GM12801 (cell line): ENCODE measurements around the gene GATAD2B.

ENCODE experiments used
- CTCF ChIP-seq: IDR thresholded peaks from one replicate; pipeline ENCODE4 v1.5.1; 2011; ENCODE audit warnings: control low read depth; ENCODE audit not compliant: insufficient read length; ENCODE audit errors: extremely low read depth

GATAD2B gene

DNA sequence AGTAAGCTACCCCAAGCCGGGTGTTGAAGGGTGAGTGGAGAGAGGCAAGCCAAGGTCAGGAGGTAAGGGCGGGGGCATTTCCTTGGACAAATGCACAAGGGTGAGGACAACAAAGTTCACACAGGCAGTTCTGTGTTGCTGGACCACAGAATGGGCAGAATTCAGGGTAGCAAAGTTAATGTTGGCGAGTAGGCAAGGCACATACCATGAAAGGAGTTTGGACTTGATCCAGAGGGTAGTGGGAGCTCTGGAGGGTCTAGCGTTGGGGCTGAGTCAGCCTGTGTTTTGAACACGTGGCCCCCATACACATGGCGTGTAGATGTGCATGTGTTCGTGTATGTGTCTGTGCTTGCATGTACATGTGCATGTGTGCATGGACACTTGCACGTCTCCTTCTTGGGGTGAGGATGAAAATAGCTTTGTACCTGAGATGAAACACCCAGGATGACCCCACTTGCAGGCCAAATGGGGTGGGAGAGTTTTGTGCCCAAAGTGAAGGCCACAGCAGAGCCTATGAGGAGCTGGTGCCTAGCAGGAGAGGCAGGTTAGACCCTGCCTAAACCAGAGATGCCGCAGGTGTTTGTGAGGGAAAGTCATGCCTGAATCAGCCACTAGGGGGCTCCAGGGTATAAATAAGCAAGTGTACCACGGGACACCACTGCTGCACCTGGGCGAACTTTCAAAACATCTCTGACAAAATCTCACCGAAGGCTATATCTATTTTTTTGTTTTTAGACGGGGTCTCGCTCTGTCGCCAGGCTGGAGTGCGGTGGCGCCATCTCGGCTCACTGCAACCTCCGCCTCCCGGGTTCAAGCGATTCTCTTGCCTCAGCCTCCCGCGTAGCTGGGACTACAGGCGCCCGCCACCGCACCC, 125.7 kb downstream of the GATAD2B start:
- TF ChIP-seq CTCF = no peak

GRCh38 chr1:153795934-153796785, 126.6 kb downstream of the GATAD2B start:
- no peak for TF ChIP-seq CTCF

GRCh38 chr1:153795330-153795837, 127.4 kb downstream of the GATAD2B start:
- TF ChIP-seq CTCF = no peak

DNA sequence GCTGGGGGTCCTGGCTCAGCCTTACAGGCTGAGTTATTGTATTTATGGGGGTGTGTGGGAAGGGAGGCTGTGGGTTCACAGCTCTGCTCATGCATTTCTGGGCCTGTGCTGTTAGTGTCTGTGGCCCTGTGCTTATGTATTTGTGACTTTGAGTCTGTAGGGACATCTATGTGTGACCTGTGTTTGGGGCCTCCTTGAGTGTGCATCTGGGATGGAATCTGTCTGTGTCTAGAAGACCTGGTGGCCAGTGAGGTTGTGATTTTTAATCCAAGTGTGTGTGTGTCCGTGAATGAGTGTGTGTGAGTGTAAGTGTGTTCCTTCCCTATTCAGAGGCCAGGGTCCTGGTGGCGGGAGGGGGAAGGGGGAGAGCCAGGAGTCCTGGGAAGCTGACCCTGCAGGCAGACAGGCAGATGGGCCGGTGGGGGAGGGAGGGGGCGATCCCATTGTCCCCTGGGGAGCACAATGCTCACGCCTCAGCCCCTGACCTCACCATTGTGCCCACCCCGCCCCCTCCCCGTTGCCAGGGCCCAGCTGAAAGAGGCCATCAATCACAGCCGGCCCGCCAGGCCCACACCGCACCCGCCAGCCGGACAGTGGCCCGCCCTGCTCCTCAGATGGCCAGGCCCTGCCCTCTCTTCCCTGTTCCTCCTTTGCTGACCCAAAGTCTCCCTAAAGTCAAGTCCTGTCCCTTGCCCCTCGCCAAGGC, 128.0 kb downstream of the GATAD2B start:
- TF ChIP-seq CTCF = no peak

GRCh38 chr1:153793973-153794615, 128.7 kb downstream of the GATAD2B start:
- no peak for TF ChIP-seq CTCF

GRCh38 chr1:153793261-153793972, 129.4 kb downstream of the GATAD2B start:
- TF ChIP-seq CTCF = no peak
